ENCODE data around the gene TGIF1.
"Not testable (repeated sequence)": the region's sequence is repeated elsewhere in the genome, so short reads cannot be mapped to it uniquely, and the experiment has no call there.

Gene TGIF1

DNA sequence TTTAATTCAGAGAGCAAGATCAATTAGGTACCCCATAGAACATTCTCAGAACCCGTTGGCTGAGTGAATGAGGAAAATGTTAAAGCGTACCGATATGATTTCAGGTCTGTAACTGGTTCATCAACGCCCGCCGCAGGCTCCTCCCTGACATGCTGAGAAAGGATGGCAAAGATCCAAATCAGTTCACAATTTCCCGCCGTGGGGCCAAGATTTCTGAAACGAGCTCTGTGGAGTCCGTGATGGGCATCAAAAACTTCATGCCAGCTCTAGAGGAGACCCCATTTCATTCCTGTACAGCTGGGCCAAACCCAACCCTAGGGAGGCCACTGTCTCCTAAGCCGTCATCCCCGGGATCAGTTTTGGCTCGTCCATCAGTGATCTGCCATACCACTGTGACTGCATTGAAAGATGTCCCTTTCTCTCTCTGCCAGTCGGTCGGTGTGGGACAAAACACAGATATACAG lies 7.3 kb downstream of the TGIF1 start:
- no peak for DNase-seq

- DNase-seq = no peak
These were observed 8.4 kb downstream of the TGIF1 start for GRCh38 chr18:3458378-3458777.

DNA sequence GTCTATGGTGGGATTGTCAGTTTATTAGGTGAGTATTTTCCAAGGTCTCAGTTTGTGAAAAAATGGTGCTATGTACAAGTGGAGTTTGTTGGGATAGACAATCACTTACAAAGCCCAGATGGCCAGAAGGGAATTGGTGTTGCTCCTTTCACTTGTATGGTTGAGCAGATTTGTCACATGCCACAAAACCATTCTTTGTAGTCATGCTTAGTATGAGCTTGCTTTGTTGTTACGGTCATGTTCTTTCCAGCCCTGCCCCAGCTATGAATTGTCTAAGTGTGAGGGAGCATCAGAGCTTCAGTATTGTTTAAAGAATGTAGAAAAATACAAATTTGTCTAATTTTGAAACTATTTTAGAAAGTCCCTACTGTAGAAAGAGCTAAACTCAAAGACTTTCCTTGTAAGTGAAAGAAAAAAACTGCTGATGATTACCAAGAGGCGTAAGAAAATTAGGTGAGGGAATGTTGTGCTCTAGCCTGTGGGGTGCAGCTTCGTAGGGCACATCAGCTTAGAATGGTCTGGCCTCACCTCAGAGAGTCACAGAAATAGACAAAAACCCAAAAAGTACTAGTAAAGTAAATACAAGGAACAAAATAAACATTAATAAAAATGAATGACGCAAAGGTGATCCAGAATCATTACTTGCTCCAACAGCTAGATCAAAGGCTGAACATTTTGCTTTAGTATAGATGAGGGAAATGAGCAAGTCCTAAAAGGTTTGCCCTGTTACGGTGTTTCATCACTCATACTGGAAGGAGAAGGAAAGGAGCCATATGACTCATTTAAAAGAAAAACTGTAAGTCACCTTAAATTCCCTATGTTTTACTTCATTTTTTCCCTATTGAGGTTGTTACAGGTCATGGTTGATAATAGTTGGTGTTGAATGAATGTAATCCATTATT lies 9.2 kb downstream of the TGIF1 start:
- DNase-seq = no peak

DNA sequence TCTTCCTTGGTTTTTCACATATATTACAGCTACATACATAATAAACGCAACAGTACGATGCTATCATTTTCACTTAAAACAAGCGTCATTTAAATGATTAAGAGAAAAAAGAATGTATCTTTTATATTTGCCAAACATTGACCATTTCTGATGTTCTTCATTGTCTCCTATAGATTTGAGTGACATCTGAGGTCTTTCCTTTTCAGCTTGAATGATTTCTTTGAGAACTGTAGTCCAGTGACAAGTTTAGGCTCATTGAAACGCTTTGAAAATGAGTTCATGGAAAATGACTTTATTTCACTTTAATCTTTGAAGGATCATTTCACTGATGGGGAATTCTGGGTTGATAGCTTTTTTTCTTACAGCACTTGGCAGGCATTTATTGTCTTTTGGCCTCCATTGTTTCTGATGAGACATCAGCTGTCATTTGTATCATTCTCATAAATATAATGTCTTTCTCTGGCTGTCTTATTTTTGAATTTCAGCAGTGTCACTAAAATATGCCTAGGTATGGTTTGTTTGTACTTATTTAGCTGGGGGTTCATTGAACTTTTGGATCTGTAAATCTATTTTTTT lies 10.9 kb downstream of the TGIF1 start:
- DNase-seq = no peak

DNA sequence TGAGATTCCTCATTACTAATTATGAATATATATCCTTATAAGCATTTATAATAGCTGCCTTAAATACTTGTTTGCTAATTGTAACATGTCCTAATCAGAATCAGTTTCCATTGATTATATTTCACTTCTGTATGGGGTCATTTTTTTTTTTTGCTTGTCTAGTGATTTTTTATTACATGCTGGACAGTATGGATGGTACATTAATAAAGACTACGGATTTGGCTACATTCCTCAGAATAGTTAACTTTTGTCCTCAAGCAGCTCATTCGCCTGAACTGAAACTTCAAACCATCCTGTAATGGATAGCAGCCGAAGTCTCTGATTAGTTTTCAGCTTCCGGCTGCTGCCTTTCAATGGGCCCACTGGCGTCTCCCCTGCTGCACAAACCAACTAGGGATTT lies 11.7 kb downstream of the TGIF1 start:
- no peak for DNase-seq

GRCh38 chr18:3463051-3463450 lies 13.1 kb downstream of the TGIF1 start:
- no peak for DNase-seq

DNA sequence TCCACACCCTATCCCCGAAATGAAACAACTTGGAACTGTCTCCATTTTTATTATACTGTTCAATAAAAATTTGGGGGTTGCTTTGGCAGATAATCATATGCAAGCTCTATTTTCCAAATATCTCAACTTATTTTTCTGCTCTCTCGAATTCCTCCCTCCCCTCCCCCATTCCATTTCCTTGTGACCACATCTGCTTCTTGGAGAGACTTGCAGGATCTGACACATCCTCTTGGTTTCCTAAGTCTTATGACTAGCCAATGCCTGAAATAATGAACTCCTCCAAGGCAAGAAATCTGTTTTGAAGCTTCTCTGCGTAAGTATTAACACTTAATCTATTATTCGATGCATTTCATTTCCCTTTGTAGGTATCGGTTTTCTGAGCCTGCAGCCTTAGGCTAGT lies 16.1 kb downstream of the TGIF1 start:
- no peak for DNase-seq

DNA sequence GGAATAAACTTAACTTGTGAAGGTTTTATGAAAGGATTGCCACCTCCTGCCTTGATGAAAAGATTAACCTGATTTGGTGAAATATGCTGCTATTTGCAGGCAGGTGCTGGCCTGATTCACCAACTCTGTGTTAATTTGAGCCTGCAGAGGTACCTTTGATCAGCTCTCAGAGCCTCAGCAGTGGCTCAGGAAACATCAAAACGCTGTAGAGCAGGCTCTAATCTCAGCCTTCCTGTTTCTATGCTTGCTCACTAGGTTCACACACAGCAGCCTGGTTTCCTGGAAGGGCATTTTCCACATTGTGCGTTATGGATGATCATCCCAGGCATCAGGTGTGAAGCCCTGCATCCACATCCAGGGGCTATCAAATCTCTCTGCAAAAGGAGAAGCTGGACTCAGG lies 16.9 kb downstream of the TGIF1 start:
- DNase-seq = no peak

- DNase-seq = no peak
These were observed 18.2 kb downstream of the TGIF1 start for GRCh38 chr18:3468066-3468705.

- DNase-seq = no peak
These were observed 18.9 kb downstream of the TGIF1 start for GRCh38 chr18:3468833-3469232.

- no peak for DNase-seq
These were observed 21.2 kb downstream of the TGIF1 start for GRCh38 chr18:3471141-3471648.

- not testable (repeated sequence) for DNase-seq
These were observed 22.1 kb downstream of the TGIF1 start for GRCh38 chr18:3472121-3472520.

- no peak for DNase-seq
These were observed 22.9 kb downstream of the TGIF1 start for GRCh38 chr18:3472681-3473544.

GRCh38 chr18:3478262-3478978 lies 28.4 kb downstream of the TGIF1 start:
- DNase-seq = no peak

DNA sequence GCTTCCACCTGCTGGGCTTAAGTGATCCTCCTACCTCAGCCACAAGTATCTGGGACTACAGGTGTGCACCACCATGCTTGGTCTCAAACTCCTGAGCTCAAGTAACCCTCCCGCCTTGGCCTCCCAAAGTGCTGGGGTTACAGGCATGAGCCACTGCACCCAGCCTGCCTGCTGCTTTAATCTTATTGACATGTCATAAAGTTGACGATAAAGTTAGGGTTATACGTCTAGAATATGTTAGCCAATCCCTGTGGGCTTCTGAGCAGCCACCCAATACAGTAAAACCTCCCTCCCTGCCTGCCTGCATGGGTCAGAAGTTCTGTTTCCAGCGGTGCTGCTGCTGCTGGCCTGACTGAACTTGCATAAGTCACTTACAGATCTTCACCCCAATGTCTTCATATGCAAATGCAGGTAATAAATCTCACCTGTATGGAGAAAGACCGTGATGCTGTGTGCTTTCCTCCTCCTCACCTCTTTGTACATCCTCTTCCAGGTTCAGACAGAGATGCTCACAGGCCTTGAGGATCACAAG lies 30.1 kb downstream of the TGIF1 start:
- DNase-seq = no peak

DNA sequence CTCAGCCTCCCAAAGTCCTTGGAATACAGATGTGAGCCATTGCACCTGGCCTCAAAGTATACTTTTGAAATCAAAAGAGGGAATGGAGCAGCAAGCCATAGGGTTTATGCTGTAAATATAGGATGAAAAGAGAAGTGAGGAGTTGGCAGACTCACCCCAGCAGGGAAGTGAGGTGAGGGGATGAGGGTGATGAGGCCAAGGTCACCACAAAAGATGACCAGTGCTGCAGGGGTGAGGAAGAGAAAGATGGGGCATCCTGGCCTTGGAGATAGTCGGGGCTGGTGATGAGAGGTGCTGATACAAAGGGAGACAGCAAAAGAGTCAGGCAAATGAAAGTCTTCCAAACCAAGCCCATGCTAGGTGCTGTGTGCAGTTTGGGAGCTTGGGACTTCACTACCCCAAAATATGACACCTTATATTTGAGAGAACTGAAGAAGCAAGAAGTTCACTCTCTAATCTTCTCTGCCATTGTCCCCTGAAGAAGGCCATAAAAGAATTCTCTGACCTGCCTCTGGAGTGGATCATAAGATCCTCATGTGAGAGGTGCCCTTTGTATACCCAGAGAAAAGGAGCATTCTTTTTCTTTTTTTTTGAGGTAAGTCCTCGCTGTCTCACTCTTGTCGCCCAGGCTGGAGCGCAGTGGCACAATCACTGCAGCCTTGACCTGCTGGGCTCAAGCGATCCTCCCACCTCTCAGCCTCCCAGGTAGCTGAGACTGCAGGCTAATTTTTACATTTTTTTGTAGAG lies 31.0 kb downstream of the TGIF1 start:
- no peak for DNase-seq

DNA sequence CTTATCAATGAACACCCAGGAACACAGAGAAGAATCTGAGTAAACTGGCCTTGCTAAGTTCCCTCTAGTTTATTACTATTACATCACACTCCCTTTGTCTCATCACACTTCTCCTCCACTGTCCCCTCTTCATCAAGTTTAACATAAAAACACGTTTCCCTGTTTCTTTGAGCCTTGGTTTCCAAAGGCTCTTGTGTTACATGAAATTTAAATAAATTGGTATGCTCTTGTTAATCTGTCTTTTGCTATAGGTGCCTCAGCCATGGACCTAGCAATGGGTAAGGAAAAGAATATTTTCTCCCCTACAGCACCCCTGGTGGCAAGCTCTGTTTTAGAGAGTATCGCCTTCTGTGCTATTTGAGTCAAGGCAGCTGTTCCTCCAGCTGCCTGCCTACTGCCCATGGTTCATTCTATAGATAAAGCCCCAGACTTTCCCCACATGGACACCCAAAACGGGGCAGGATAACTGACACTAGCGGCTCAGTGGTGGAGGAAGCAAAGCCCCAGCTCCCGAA lies 31.8 kb downstream of the TGIF1 start:
- DNase-seq = no peak

GRCh38 chr18:3482258-3482657 lies 32.3 kb downstream of the TGIF1 start:
- DNase-seq = no peak

- DNase-seq = no peak
These were observed 35.5 kb downstream of the TGIF1 start for GRCh38 chr18:3485153-3486149.
